Measurements from ENCODE around the gene TREX2. TPM values are rescaled to one million over a fixed set of nuclear protein-coding genes. Genes with fewer than 3 reads are reported as not detected.

TREX2 gene
- polyA plus RNA-seq, 1 donor (not counting 4 experiments of a cell fraction or from before 2014, with no cell fraction given) = 0.31 TPM

GRCh38 chrX:153407736-153408135 is 38.1 kb downstream of the TREX2 start:
- Histone ChIP-seq H3K9ac (ENCODE audit: control insufficient read depth, extremely low read depth, insufficient read depth, low read length) (no peak overlapping the region), H3K4me2 (ENCODE audit: control insufficient read depth, extremely low read depth, insufficient read depth, low read depth, low read length) (no peak overlapping the region), H3K79me2 (ENCODE audit: control insufficient read depth, insufficient read depth, low read length) (no peaks in the 10 kb centered on the region), H3K9me1 (ENCODE audit: control insufficient read depth, extremely low read depth, insufficient read depth, low read length) (no peaks in the 10 kb centered on the region), H3K4me3 (ENCODE audit: control insufficient read depth in 2 of 3, extremely low read depth in 1 of 3, insufficient read depth in 2 of 3, low read depth in 1 of 3, low read length in 3 of 3) (no peak overlapping the region), H3K27me3 (ENCODE audit: control insufficient read depth, extremely low read depth, insufficient read depth, low read length) (no peaks in the 10 kb centered on the region), H3K36me3 (ENCODE audit: control insufficient read depth in 2 of 2, extremely low read depth in 1 of 2, insufficient read depth in 2 of 2, low read length in 2 of 2) (no peaks in the 10 kb centered on the region), H3K4me1 (ENCODE audit: control insufficient read depth, extremely low read depth, insufficient read depth, low read length) (peaks cover 5% of the 10 kb centered on the region), H2AFZ (ENCODE audit: control insufficient read depth, low read length) (no peak overlapping the region), H3K9me3 (ENCODE audit: control insufficient read depth, low read depth, low read length) (no peaks in the 10 kb centered on the region), H3K27ac (ENCODE audit: control insufficient read depth, insufficient read depth, low read length) (no peak overlapping the region), H4K20me1 (ENCODE audit: control insufficient read depth, extremely low read depth, insufficient read depth, low read length) (no peaks in the 10 kb centered on the region)
- dilution Hi-C loops (cut with MboI; ENCODE audit: extremely low pct_ligation_motif_present, low sequenced_read_pairs) = no loop called here
- no peak for FAIRE-seq
- DNase-seq (ENCODE audit: low read depth, low spot score) = no peak
- TF ChIP-seq CTCF (optimal IDR thresholded peaks at IDR 0.05 in 1 of 3, IDR thresholded peaks at IDR 0.05 in 1 of 3, conservative IDR thresholded peaks at IDR 0.05 in 1 of 3; ENCODE audit: extremely low read depth in 1 of 3, insufficient read depth in 2 of 3, low read length in 3 of 3) (no peak), EZH2 (IDR thresholded peaks at IDR 0.05; ENCODE audit: low read length) (no peak)

GRCh38 chrX:153406903-153407302 is 39.0 kb downstream of the TREX2 start:
- no peaks in the 10 kb centered on the region for H3K9me3 ChIP-seq (ENCODE audit: control insufficient read depth, low read depth, low read length)
- no peak overlapping the region for H3K4me3 ChIP-seq (ENCODE audit: control insufficient read depth in 2 of 3, extremely low read depth in 1 of 3, insufficient read depth in 2 of 3, low read depth in 1 of 3, low read length in 3 of 3)
- no peaks in the 10 kb centered on the region for H4K20me1 ChIP-seq (ENCODE audit: control insufficient read depth, extremely low read depth, insufficient read depth, low read length)
- no peak overlapping the region for H3K27ac ChIP-seq (ENCODE audit: control insufficient read depth, insufficient read depth, low read length)
- H3K9ac ChIP-seq (ENCODE audit: control insufficient read depth, extremely low read depth, insufficient read depth, low read length) = no peak overlapping the region
- dilution Hi-C loops (cut with MboI; ENCODE audit: extremely low pct_ligation_motif_present, low sequenced_read_pairs) = no loop called here
- DNase-seq (ENCODE audit: low read depth, low spot score) (no peak), FAIRE-seq (no peak)
- no peaks in the 10 kb centered on the region for H3K27me3 ChIP-seq (ENCODE audit: control insufficient read depth, extremely low read depth, insufficient read depth, low read length)
- H3K4me1 ChIP-seq (ENCODE audit: control insufficient read depth, extremely low read depth, insufficient read depth, low read length) = peaks cover 2% of the 10 kb centered on the region
- no peak overlapping the region for H3K4me2 ChIP-seq (ENCODE audit: control insufficient read depth, extremely low read depth, insufficient read depth, low read depth, low read length)
- H3K9me1 ChIP-seq (ENCODE audit: control insufficient read depth, extremely low read depth, insufficient read depth, low read length) = no peaks in the 10 kb centered on the region
- H3K79me2 ChIP-seq (ENCODE audit: control insufficient read depth, insufficient read depth, low read length) = no peaks in the 10 kb centered on the region
- no peak overlapping the region for H2AFZ ChIP-seq (ENCODE audit: control insufficient read depth, low read length)
- no peaks in the 10 kb centered on the region for H3K36me3 ChIP-seq (ENCODE audit: control insufficient read depth in 2 of 2, extremely low read depth in 1 of 2, insufficient read depth in 2 of 2, low read length in 2 of 2)
- TF ChIP-seq EZH2 (IDR thresholded peaks at IDR 0.05; ENCODE audit: low read length) (no peak), CTCF (optimal IDR thresholded peaks at IDR 0.05 in 1 of 3, IDR thresholded peaks at IDR 0.05 in 1 of 3, conservative IDR thresholded peaks at IDR 0.05 in 1 of 3; ENCODE audit: extremely low read depth in 1 of 3, insufficient read depth in 2 of 3, low read length in 3 of 3) (no peak)
